Neural cell (in vitro differentiated cells): Measurements from ENCODE around the gene ZBTB17.

Experiments
- EZH2 ChIP-seq: fragments of 200-600, 300-800 bp; shearing (Covaris generic), sonication (generic); IDR thresholded peaks from 2 replicates; pipeline ENCODE4 v1.6.1; 2014; ENCODE audit warnings: antibody characterized with exemption, low read length, borderline replicate concordance, mild to moderate bottlenecking; ENCODE audit not compliant: insufficient read depth, poor library complexity, severe bottlenecking
- MXI1 ChIP-seq: fragments of 450-650 bp; conservative IDR thresholded peaks from 2 replicates; pipeline ENCODE4 v1.6.1; 2014; ENCODE audit warnings: antibody characterized with exemption, mild to moderate bottlenecking; ENCODE audit not compliant: poor library complexity, severe bottlenecking
- POLR2AphosphoS5 ChIP-seq: IDR thresholded peaks from 2 replicates; pipeline ENCODE4 v1.6.1; 2012
- TAF1 ChIP-seq: IDR thresholded peaks from 2 replicates; pipeline ENCODE4 v1.6.1; 2012; ENCODE audit warnings: low read depth
- TF ChIP-seq, protein P1 (sequence below): fragments of 450-650 bp; IDR thresholded peaks from 2 replicates; pipeline ENCODE4 v1.5.1; 2014; ENCODE audit warnings: antibody characterized with exemption, mild to moderate bottlenecking, moderate library complexity; ENCODE audit not compliant: poor library complexity, severe bottlenecking
- TF ChIP-seq, protein P2 (sequence below): IDR thresholded peaks from 2 replicates; pipeline ENCODE4 v1.6.1; 2012; ENCODE audit warnings: borderline replicate concordance

DNA sequence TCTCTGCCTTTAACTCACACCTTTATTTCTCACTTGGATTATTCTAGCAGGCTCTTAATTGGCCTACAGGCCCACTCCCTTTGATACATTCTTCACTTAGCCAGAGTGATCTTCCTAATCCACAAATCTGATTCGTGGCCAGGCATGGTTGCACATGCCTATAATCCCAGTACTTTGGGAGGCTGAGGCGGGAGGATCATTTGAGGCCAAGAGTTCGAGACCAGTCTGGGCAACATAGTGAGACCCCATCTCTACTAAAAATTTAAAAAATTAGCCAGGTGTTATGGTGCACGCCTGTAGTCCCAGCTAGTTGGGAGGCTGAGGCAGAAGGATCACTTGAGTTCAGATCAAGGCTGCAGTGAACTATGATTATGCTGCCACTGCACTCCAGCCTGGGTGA, 2.1 kb downstream of the ZBTB17 start:
- TF ChIP-seq TAF1 (no peak), EZH2 (no peak), POLR2AphosphoS5 (no peak), MXI1 (no peak)
- TF ChIP-seq, protein P1, sequence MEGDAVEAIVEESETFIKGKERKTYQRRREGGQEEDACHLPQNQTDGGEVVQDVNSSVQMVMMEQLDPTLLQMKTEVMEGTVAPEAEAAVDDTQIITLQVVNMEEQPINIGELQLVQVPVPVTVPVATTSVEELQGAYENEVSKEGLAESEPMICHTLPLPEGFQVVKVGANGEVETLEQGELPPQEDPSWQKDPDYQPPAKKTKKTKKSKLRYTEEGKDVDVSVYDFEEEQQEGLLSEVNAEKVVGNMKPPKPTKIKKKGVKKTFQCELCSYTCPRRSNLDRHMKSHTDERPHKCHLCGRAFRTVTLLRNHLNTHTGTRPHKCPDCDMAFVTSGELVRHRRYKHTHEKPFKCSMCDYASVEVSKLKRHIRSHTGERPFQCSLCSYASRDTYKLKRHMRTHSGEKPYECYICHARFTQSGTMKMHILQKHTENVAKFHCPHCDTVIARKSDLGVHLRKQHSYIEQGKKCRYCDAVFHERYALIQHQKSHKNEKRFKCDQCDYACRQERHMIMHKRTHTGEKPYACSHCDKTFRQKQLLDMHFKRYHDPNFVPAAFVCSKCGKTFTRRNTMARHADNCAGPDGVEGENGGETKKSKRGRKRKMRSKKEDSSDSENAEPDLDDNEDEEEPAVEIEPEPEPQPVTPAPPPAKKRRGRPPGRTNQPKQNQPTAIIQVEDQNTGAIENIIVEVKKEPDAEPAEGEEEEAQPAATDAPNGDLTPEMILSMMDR = no peak
- TF ChIP-seq, protein P2, sequence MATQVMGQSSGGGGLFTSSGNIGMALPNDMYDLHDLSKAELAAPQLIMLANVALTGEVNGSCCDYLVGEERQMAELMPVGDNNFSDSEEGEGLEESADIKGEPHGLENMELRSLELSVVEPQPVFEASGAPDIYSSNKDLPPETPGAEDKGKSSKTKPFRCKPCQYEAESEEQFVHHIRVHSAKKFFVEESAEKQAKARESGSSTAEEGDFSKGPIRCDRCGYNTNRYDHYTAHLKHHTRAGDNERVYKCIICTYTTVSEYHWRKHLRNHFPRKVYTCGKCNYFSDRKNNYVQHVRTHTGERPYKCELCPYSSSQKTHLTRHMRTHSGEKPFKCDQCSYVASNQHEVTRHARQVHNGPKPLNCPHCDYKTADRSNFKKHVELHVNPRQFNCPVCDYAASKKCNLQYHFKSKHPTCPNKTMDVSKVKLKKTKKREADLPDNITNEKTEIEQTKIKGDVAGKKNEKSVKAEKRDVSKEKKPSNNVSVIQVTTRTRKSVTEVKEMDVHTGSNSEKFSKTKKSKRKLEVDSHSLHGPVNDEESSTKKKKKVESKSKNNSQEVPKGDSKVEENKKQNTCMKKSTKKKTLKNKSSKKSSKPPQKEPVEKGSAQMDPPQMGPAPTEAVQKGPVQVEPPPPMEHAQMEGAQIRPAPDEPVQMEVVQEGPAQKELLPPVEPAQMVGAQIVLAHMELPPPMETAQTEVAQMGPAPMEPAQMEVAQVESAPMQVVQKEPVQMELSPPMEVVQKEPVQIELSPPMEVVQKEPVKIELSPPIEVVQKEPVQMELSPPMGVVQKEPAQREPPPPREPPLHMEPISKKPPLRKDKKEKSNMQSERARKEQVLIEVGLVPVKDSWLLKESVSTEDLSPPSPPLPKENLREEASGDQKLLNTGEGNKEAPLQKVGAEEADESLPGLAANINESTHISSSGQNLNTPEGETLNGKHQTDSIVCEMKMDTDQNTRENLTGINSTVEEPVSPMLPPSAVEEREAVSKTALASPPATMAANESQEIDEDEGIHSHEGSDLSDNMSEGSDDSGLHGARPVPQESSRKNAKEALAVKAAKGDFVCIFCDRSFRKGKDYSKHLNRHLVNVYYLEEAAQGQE = no peak
